ENCODE data around the gene GCGR.

GRCh38 chr17:81807839-81808238, 3.9 kb downstream of the GCGR start:
- TF ChIP-seq POLR2AphosphoS5 (IDR thresholded peaks at IDR 0.05) (no peak), POLR2A (IDR thresholded peaks at IDR 0.05) (no peak), CTCF (IDR thresholded peaks at IDR 0.05) (no peak), EP300 (IDR thresholded peaks at IDR 0.05; ENCODE audit: low read depth) (no peak)
